ENCODE results near the gene JAK1.

GRCh38 chr1:64903593-64903992, 62.8 kb downstream of the JAK1 start:
- TF ChIP-seq CTCF (IDR thresholded peaks at IDR 0.05) (no peak), POLR2A (IDR thresholded peaks at IDR 0.05) (no peak)
